Measurements from ENCODE around the gene SLC31A1.
"Not testable (repeated sequence)": the region's sequence is repeated elsewhere in the genome, so short reads cannot be mapped to it uniquely, and the experiment has no call there.

The SLC31A1 gene

DNA sequence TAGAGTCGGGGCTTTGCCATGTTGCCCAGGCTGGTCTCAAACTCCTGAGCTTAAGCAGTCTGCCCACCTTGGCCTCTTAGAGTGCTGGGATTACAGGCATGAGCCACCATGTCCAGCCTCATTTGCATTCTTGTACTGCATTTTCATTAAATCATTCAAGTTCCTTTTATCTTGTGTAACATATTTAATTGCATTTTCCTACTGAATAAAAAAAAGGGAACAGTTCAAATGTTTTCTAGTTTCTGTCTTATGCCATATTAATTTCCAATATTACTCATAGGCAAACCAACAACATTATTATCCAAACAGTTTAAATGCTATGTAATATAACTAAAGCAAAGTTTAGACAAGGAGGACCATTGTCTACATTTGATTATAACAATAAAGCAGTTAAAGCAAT is 6.1 kb downstream of the SLC31A1 start:
- Histone ChIP-seq H3K27ac (ENCODE audit: low read depth, low read length) (no peak overlapping the region), H3K36me3 (ENCODE audit: low read length) (no peaks in the 10 kb centered on the region), H3F3A (ENCODE audit: insufficient read depth) (no peaks in the 10 kb centered on the region), H3K27me3 (ENCODE audit: low read length) (no peaks in the 10 kb centered on the region), H3K4me2 (ENCODE audit: low read depth, low read length, poor library complexity, severe bottlenecking) (no peak overlapping the region), H2AFZ (ENCODE audit: low read depth, low read length, severe bottlenecking) (no peak overlapping the region), H4K20me1 (ENCODE audit: low read depth, low read length) (no peaks in the 10 kb centered on the region), H3K79me2 (ENCODE audit: insufficient read depth, low read length) (no peaks in the 10 kb centered on the region), H3K9me3 (ENCODE audit: insufficient read depth, low read length) (no peaks in the 10 kb centered on the region), H3K9me2 (replicated peaks; ENCODE audit: insufficient read depth, low read length) (no peaks in the 10 kb centered on the region), H3K4me3 (ENCODE audit: insufficient read depth, low read length, poor library complexity, severe bottlenecking) (no peak overlapping the region), H3K9ac (ENCODE audit: low read length) (no peak overlapping the region)
- no peak for TF ChIP-seq EZH2phosphoT487 (conservative IDR thresholded peaks at IDR 0.05; ENCODE audit: low read length)
- TF ChIP-seq, protein P1, sequence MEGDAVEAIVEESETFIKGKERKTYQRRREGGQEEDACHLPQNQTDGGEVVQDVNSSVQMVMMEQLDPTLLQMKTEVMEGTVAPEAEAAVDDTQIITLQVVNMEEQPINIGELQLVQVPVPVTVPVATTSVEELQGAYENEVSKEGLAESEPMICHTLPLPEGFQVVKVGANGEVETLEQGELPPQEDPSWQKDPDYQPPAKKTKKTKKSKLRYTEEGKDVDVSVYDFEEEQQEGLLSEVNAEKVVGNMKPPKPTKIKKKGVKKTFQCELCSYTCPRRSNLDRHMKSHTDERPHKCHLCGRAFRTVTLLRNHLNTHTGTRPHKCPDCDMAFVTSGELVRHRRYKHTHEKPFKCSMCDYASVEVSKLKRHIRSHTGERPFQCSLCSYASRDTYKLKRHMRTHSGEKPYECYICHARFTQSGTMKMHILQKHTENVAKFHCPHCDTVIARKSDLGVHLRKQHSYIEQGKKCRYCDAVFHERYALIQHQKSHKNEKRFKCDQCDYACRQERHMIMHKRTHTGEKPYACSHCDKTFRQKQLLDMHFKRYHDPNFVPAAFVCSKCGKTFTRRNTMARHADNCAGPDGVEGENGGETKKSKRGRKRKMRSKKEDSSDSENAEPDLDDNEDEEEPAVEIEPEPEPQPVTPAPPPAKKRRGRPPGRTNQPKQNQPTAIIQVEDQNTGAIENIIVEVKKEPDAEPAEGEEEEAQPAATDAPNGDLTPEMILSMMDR (IDR thresholded peaks at IDR 0.05; ENCODE audit: insufficient read depth, low read length, poor library complexity, severe bottlenecking): no peak

DNA sequence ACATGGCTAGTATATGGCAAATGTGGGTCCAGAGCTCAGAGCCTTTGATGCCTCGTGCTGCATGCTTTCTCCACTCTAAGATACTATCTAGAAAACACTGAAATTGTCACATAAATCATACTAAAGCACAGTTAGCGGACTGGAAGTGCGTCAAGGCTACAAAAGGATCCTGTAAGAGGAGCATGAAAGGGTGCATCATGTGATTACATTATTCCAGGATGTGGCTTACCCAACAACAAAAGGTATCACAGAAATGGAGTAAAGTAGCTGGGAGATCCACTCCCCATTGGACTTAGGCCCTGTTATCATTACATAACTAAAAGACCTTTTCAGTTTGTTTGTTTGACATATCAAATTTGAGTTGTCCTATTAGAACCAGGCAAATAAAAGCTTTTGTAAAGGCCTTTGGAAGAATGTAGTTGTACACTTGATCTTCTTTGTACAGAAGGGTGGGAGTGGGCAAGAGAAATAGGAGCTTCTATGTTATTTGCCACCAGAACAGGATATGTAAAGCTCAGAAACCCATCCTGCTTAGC is 6.9 kb downstream of the SLC31A1 start:
- Histone ChIP-seq H3K4me2 (ENCODE audit: low read depth, low read length, poor library complexity, severe bottlenecking) (no peak overlapping the region), H3K27ac (ENCODE audit: low read depth, low read length) (no peak overlapping the region), H3K9me2 (replicated peaks; ENCODE audit: insufficient read depth, low read length) (no peaks in the 10 kb centered on the region), H3F3A (ENCODE audit: insufficient read depth) (no peaks in the 10 kb centered on the region), H3K36me3 (ENCODE audit: low read length) (no peaks in the 10 kb centered on the region), H3K4me3 (ENCODE audit: insufficient read depth, low read length, poor library complexity, severe bottlenecking) (no peak overlapping the region), H3K9me3 (ENCODE audit: insufficient read depth, low read length) (no peaks in the 10 kb centered on the region), H4K20me1 (ENCODE audit: low read depth, low read length) (no peaks in the 10 kb centered on the region), H3K79me2 (ENCODE audit: insufficient read depth, low read length) (no peaks in the 10 kb centered on the region), H3K9ac (ENCODE audit: low read length) (no peak overlapping the region), H3K27me3 (ENCODE audit: low read length) (no peaks in the 10 kb centered on the region), H2AFZ (ENCODE audit: low read depth, low read length, severe bottlenecking) (no peak overlapping the region)
- TF ChIP-seq, protein P1 (IDR thresholded peaks at IDR 0.05; ENCODE audit: insufficient read depth, low read length, poor library complexity, severe bottlenecking): no peak
- no peak for TF ChIP-seq EZH2phosphoT487 (conservative IDR thresholded peaks at IDR 0.05; ENCODE audit: low read length)

DNA sequence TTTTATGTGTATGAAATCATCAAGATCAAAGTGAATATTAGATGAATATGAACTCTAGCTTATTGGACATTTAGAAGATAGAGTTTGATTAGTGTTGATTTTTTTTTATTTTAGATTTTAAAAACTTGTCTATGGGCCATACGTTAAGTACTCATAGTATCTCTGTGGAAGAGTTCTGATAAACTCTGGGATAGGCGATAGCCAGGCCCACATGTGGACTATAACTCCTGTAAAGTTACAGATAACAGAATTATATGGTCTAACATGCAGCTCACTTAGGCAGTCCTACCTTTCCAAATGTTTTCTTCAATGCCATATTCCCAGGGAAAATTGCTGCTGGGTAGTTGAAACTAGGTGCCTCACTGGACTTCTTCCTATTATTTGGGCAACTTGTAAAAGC is 10.4 kb downstream of the SLC31A1 start:
- Histone ChIP-seq H3K79me2 (ENCODE audit: insufficient read depth, low read length) (no peaks in the 10 kb centered on the region), H3K27me3 (ENCODE audit: low read length) (no peaks in the 10 kb centered on the region), H3K9ac (ENCODE audit: low read length) (no peak overlapping the region), H3K9me3 (ENCODE audit: insufficient read depth, low read length) (no peaks in the 10 kb centered on the region), H3K36me3 (ENCODE audit: low read length) (no peaks in the 10 kb centered on the region), H2AFZ (ENCODE audit: low read depth, low read length, severe bottlenecking) (no peak overlapping the region), H3K4me3 (ENCODE audit: insufficient read depth, low read length, poor library complexity, severe bottlenecking) (no peak overlapping the region), H3K4me2 (ENCODE audit: low read depth, low read length, poor library complexity, severe bottlenecking) (no peak overlapping the region), H4K20me1 (ENCODE audit: low read depth, low read length) (no peaks in the 10 kb centered on the region), H3K9me2 (replicated peaks; ENCODE audit: insufficient read depth, low read length) (no peaks in the 10 kb centered on the region), H3F3A (ENCODE audit: insufficient read depth) (no peaks in the 10 kb centered on the region), H3K27ac (ENCODE audit: low read depth, low read length) (no peak overlapping the region)
- TF ChIP-seq, protein P1 (IDR thresholded peaks at IDR 0.05; ENCODE audit: insufficient read depth, low read length, poor library complexity, severe bottlenecking): no peak
- TF ChIP-seq EZH2phosphoT487 (conservative IDR thresholded peaks at IDR 0.05; ENCODE audit: low read length): no peak

DNA sequence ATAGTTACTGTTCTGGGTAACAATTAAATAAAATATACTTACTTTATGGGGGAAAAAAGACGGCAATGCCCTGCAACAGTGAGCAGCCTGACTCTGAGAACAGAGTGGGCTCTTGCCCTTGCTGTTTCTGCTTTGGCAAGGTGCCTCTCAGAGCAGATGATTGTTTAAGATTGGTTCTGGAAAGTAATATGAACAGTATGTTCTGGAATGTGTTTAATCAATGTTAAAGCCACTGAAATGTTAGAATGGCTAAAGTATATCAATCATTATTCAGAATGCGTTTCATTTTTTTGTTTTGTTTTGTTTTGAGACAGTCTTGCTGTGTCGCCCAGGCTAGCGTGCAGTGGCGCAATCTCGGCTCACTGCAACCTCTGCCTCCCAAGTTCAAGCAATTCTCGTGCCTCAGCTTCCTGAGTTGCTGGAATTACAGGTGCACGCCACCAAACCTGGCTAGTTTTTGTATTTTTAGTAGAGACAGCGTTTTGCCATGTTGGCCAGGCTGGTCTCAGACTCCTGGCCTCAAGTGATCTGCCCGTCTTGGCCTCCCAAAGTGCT is 14.4 kb downstream of the SLC31A1 start:
- not testable (repeated sequence) for H3K9ac ChIP-seq (ENCODE audit: low read length); H3K27me3 ChIP-seq (ENCODE audit: low read length); H2AFZ ChIP-seq (ENCODE audit: low read depth, low read length, severe bottlenecking); H3K4me3 ChIP-seq (ENCODE audit: insufficient read depth, low read length, poor library complexity, severe bottlenecking); H3K4me2 ChIP-seq (ENCODE audit: low read depth, low read length, poor library complexity, severe bottlenecking); H3F3A ChIP-seq (ENCODE audit: insufficient read depth); H3K9me2 ChIP-seq (replicated peaks; ENCODE audit: insufficient read depth, low read length); H3K9me3 ChIP-seq (ENCODE audit: insufficient read depth, low read length); H4K20me1 ChIP-seq (ENCODE audit: low read depth, low read length); H3K79me2 ChIP-seq (ENCODE audit: insufficient read depth, low read length); H3K36me3 ChIP-seq (ENCODE audit: low read length); H3K27ac ChIP-seq (ENCODE audit: low read depth, low read length)
